ENCODE measurements around the gene ANGPTL4. TPM values are rescaled to one million over a fixed set of nuclear protein-coding genes. Genes with fewer than 3 reads are reported as not detected.

ANGPTL4 gene
- total and polyA plus RNA-seq, 2 donors (not counting 1 experiment from before 2014, with no cell fraction given): not detected

GRCh38 chr19:8325454-8325853, 38.5 kb upstream of the ANGPTL4 start:
- WGBS (ENCODE audit: insufficient coverage): 100% methylated on average over 1 of the region's 3 CpGs
- peaks cover 13 to 29% of the 10 kb centered on the region in 2 donors for H3K4me1 ChIP-seq (ENCODE audit: control insufficient read depth in 2 of 2, insufficient read depth in 2 of 2, low read length in 2 of 2)
- intact Hi-C loops (cut with micrococcal nuclease): no loop called here
- H3K4me3 Mint-ChIP-seq: no peak overlapping the region
- POLR2A ChIA-PET: interaction anchor here (0.7 to 1.7 kb wide), 3 partner anchors 9 to 810 kb away, joined by 3 to 8 read pairs (median 5); no protein-coding TSS in a partner anchor
- no peak for TF ChIP-seq EZH2 (IDR thresholded peaks at IDR 0.05; ENCODE audit: borderline replicate concordance, insufficient read depth, low read depth, low read length, poor library complexity, severe bottlenecking)
- no peak for TF ChIP-seq CTCF (IDR thresholded peaks at IDR 0.05)
- no peak overlapping the region for H2AFZ ChIP-seq (ENCODE audit: insufficient read depth, low read depth, low read length, poor library complexity, severe bottlenecking)
- H3K9me3 ChIP-seq (ENCODE audit: control extremely low read depth in 1 of 3, control insufficient read depth in 2 of 3, insufficient read depth in 1 of 3, low read length in 2 of 3): no peaks in the 10 kb centered on the region
- peaks cover 29% of the 10 kb centered on the region for H3K4me1 Mint-ChIP-seq
- CTCF ChIA-PET: interaction anchor here (0.7 kb wide), 1 partner anchor 254 kb away, joined by 3 read pairs; no protein-coding TSS in a partner anchor
- H3K9me3 Mint-ChIP-seq (ENCODE audit: insufficient read depth): no peaks in the 10 kb centered on the region
- peaks cover 0 to 3% (median 2%) of the 10 kb centered on the region in 4 experiments for H3K27me3 ChIP-seq (replicated peaks in 1 of 4; ENCODE audit: control extremely low read depth in 1 of 4, control insufficient read depth in 3 of 4, insufficient read depth in 4 of 4, low read length in 3 of 4)
- no peak overlapping the region for H3K4me2 ChIP-seq (replicated peaks; ENCODE audit: low read depth, low read length, poor library complexity, severe bottlenecking)
- peaks cover 32% of the 10 kb centered on the region for H3K79me2 ChIP-seq (ENCODE audit: control insufficient read depth, insufficient read depth, low read length)
- H3K27ac Mint-ChIP-seq: no peak overlapping the region
- peaks cover 0 to 20% of the 10 kb centered on the region in 2 experiments for H3K36me3 ChIP-seq (replicated peaks in 1 of 2; ENCODE audit: control extremely low read depth in 1 of 2, control insufficient read depth in 1 of 2, extremely low read depth in 1 of 2, insufficient read depth in 2 of 2, low read length in 1 of 2)
- no peak for DNase-seq
- no peak overlapping the region for H3K4me3 ChIP-seq (ENCODE audit: control extremely low read depth in 1 of 5, extremely low read depth in 1 of 5, insufficient read depth in 1 of 5, low read depth in 2 of 5, low read length in 4 of 5)
- H4K20me1 ChIP-seq (ENCODE audit: control insufficient read depth, insufficient read depth, low read length, poor library complexity, severe bottlenecking): peaks cover 8% of the 10 kb centered on the region
- no peak overlapping the region for H3K9ac ChIP-seq (ENCODE audit: low read length)
- ATAC-seq (ENCODE audit: low read depth): no peak
- H3K27ac ChIP-seq (ENCODE audit: low read length in 2 of 2): no peak overlapping the region
- H3K27me3 Mint-ChIP-seq: no peaks in the 10 kb centered on the region

- no peaks in the 10 kb centered on the region for H3K79me2 ChIP-seq (ENCODE audit: control insufficient read depth, insufficient read depth, low read length)
- H3K9ac ChIP-seq (ENCODE audit: low read length): no peak overlapping the region
- H3K4me1 Mint-ChIP-seq: peaks cover 2% of the 10 kb centered on the region
- no peak overlapping the region for H3K4me3 ChIP-seq (ENCODE audit: control extremely low read depth in 1 of 5, extremely low read depth in 1 of 5, insufficient read depth in 1 of 5, low read depth in 2 of 5, low read length in 4 of 5)
- H3K9me3 Mint-ChIP-seq (ENCODE audit: insufficient read depth): no peaks in the 10 kb centered on the region
- peaks cover 1 to 9% of the 10 kb centered on the region in 2 donors for H3K4me1 ChIP-seq (ENCODE audit: control insufficient read depth in 2 of 2, insufficient read depth in 2 of 2, low read length in 2 of 2)
- TF ChIP-seq CTCF (IDR thresholded peaks at IDR 0.05) (no peak), EZH2 (IDR thresholded peaks at IDR 0.05; ENCODE audit: borderline replicate concordance, insufficient read depth, low read depth, low read length, poor library complexity, severe bottlenecking) (no peak)
- H3K27ac Mint-ChIP-seq: no peak overlapping the region
- POLR2A ChIA-PET: interaction anchor here (1.1 kb wide), 1 partner anchor 9 kb away, joined by 3 read pairs; the partner anchor contains the start of genes NDUFA7 and RPS28
- H3K9me3 ChIP-seq (ENCODE audit: control extremely low read depth in 1 of 3, control insufficient read depth in 2 of 3, insufficient read depth in 1 of 3, low read length in 2 of 3): peaks cover 0 to 6% (median 0%) of the 10 kb centered on the region in 3 donors
- intact Hi-C loops (cut with micrococcal nuclease): no loop called here
- H3K27me3 ChIP-seq (replicated peaks in 1 of 4; ENCODE audit: control extremely low read depth in 1 of 4, control insufficient read depth in 3 of 4, insufficient read depth in 4 of 4, low read length in 3 of 4): peaks cover 0 to 19% (median 8%) of the 10 kb centered on the region in 4 experiments
- no peak for DNase-seq
- H2AFZ ChIP-seq (ENCODE audit: insufficient read depth, low read depth, low read length, poor library complexity, severe bottlenecking): no peak overlapping the region
- H3K27me3 Mint-ChIP-seq: no peaks in the 10 kb centered on the region
- no peaks in the 10 kb centered on the region for H4K20me1 ChIP-seq (ENCODE audit: control insufficient read depth, insufficient read depth, low read length, poor library complexity, severe bottlenecking)
- no peak overlapping the region for H3K4me2 ChIP-seq (replicated peaks; ENCODE audit: low read depth, low read length, poor library complexity, severe bottlenecking)
- H3K36me3 ChIP-seq (replicated peaks in 1 of 2; ENCODE audit: control extremely low read depth in 1 of 2, control insufficient read depth in 1 of 2, extremely low read depth in 1 of 2, insufficient read depth in 2 of 2, low read length in 1 of 2): no peaks in the 10 kb centered on the region
- CTCF ChIA-PET: no interaction called here
- ATAC-seq (ENCODE audit: low read depth): no peak
- 79% methylated on average over 3 of the region's 3 CpGs for WGBS (ENCODE audit: insufficient coverage)
- no peak overlapping the region for H3K4me3 Mint-ChIP-seq
- H3K27ac ChIP-seq (ENCODE audit: low read length in 2 of 2): no peak overlapping the region
Observed at GRCh38 chr19:8329996-8330395, 34.0 kb upstream of the ANGPTL4 start.

All from B cell (primary cell).